CD4-positive, alpha-beta T cell treated with Interleukin-6 for 4 hours (primary cell): Measurements from ENCODE around the gene CCDC27.

ENCODE experiments used
- DNase-seq: peaks from one replicate; pipeline ENCODE4 v3.0.0-alpha.2; 2020; ENCODE audit warnings: mixed read lengths

Gene CCDC27

GRCh38 chr1:3762151-3762872, 10.1 kb downstream of the CCDC27 start:
- no peak for DNase-seq

DNA sequence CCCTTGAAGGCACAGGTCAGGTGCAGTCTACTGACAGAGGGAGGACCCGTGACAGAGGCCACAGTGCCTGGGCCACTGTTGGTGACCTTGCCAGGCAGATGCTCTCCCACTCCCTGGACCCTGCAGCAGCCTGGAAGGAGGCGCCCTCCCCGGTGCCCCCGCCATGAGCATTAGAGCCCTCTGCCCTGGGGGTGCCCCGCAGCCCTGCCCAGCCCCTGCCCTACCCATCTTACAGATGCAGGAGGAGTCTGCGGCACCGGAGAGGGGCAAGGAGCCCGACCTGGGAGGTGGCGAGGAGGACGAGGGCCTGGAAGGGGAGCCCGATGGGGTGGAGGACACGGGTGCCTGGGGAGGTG, 10.6 kb downstream of the CCDC27 start:
- no peak for DNase-seq

DNA sequence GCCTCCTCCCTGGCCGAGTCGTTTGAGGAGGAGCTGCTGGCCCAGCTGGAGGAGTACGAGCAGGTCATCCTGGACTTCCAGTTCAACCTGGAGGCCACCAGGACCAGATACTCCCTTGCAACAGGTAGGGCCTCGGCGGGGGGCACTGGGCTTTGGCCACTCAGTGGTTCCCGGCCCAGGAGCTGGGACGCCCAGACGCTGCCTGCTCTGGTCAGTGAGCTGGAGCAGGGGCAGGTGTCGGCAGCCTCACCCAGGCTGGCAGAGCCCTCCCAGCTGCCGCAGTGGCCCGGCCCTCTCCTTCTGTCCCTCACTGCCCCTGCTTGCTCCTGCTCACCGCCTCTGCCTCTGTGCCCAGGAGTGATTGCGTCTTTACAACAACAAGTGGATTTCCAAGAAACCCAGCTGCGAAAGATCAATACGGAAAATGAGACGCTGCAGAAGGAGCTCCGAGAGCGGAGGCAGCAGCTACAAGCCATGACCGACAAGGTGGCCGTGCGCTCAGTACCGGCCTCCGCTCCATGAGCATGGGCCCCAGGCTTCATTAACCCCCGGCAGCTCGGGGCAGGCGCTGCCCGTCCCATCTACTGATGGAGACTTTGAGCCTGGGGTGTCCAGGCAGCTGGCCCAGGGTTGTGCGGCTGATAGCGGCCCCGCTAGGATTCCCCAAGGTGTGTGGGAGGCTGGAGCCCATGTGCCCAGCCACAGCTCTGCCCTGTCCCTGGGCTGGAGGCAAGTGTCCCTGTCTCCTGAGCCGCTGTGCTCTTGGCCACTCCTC, 11.3 kb downstream of the CCDC27 start:
- DNase-seq: no peak

- DNase-seq: no peak
These were observed 15.2 kb downstream of the CCDC27 start for GRCh38 chr1:3767328-3767925.

DNA sequence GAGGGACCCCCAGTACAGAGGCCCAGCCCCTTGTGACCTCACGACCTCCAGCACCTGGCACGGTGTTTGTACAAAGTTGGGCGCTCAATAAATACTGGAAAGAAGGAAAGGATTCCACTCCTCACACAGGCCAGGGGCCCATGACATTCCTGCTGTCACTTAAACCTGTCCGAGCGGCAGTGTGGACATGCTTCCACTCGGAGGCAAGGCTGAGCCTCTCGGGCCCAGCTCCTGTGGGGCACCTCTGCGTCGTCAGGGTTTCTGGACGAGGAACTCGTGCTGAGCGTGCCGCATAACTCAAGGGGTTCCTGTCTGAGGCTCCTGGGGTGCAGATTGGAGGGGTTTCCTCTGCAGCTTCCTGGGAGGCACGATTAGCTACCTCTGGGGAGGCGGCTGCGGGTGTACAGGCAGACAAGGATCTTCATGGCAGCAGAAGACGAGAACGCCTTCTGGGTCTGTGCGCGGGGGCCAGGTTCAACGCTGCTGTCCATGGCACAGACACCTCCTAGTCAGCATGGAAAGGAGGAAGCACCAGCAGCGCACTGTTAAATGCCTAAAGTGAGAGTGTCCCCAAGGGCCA, 16.7 kb downstream of the CCDC27 start:
- DNase-seq: no peak

DNA sequence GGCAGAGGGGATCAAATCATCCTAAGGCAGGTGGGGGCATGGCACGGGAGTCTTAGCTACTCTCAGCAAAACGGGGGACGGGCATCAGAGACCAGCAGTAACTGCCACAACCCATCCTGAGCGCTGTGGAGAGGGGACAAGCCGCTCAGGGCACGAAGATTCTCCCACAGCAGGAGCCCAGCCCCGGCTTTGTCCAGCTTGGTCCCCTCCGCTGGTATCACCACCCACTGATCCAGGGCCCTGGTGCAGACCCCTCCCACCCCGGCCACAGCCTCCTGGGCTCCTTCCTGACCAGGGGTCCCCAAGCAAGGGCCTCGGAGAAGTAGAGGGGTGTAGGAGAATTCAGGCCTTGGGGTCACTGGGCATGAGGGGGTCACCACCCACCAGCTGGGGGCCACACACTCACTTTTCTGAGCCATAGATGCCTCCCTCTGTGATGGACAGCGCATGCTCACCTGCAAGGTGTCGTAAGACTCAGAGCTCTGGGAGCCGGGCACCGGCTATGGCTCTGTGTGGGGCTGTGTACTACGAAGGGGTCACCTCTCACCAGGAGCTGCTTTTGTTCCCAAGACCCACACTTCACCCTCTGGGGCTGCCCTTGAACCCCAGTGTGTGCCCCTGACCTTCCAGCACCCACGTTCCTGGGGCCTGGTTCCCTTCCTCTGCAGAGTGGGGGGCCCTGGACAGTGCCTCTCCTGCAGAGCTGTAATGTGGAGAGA, 18.0 kb downstream of the CCDC27 start:
- DNase-seq: no peak

GRCh38 chr1:3771108-3772026, 19.1 kb downstream of the CCDC27 start:
- DNase-seq: no peak

DNA sequence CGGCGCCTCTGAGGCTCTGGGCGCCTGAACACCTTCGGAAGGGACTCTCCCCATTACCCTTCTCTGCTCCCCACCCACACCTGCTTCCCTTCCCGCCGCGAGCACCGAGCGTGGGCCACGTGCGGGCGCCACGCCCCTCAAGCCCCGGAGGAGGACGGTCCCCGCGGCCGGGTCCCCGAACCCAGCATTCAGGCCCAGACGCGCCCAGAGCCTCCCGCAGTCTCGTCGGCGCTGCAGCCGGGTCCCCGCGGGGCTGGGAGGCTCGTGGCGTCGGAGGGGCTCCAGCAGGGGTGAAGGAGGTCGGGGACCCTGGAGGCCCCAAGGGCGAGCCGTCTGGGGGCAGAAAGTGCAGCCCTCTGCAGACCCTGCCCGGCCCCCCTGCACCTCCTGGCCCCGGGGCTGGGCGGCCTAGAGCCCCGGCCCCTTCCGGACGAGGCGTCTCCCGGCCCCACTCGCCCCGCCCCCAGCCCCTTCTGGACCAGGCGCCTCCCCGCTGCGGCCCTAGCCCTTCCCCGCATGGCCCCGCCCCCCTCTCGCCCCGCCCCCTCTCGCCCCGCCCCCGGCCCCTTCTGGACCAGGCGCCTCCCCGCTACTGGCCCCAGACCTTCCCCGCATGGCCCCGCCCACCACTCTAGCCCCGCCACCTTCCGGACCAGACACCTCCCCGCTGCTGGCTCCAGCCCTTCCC, 19.9 kb downstream of the CCDC27 start:
- DNase-seq: peak; percentile 97

- DNase-seq: no peak
These were observed 20.7 kb downstream of the CCDC27 start, which contains the start of gene SMIM1 for GRCh38 chr1:3772715-3773571. Gene SMIM1 (plus strand): TSS chr1:3772749. CDS start chr1:3775374, 2,625 bp downstream.

DNA sequence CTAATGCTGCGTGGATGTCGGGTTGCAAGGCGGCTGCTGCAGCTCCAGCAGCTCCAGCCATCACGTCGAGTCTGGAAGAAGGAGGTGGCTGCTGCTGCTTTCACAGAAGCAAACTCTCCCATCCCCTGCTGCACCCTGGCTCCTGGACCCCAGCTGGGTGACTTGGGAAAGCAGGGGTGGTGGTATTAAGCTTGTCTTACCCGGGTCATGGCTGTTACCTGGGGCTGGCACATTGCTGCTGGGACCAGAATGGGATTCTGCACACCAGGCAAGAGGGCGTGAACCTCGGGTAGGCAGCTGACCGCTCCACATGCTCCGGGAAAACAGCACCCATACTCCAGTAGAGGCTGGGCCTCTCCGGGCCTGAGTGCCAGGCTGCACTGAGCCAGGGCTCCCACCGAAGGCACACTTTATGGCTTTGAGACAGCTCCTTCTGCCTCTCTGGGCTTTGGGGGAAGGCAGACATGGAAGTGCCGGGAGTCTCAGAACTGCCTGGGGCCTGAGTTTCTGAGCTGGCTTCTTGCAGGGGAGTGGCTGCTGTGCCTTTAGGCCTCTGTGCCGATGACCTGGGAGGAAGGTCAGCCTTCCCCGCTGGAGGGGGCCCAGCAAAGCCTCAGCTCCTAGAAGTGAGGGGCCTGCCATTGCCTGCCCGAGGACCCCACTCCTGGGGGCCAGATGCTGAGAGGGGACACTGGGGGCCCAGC, 21.5 kb downstream of the CCDC27 start:
- no peak for DNase-seq

DNA sequence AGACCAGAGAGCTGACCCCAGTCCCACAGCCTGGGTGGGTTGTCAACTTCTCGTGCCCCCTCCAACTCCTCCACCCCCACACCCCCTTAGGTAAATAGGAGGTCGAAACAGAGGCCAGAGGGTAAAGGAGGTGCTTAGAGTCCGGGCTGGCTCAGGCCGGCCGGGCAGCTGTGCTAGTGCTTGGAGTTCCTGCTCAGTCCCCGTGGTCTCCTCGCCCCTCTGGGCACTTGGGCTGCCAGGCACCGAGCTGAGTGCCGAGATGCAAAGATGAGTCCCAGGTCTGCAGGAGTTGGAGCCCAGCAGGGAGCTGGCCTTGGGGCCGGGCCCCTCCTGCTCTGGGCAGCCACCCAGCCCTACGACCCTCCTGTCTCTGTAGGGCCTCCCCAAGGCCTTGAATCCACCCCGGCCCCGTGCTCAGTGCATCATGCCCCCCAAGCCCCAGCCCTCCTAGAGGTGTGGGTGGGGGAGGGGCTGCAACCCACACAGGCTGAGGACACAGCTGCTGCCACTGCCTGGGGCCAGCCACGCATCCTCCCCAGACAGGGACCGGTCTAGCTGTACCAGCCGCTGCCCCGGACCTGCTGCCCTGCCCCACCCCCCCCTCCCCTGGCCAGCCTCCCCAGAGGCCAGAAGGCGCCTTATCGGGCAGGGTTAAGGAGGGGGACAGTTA, 22.2 kb downstream of the CCDC27 start:
- DNase-seq: no peak

- no peak for DNase-seq
These were observed 22.8 kb downstream of the CCDC27 start for GRCh38 chr1:3774946-3775489.

DNA sequence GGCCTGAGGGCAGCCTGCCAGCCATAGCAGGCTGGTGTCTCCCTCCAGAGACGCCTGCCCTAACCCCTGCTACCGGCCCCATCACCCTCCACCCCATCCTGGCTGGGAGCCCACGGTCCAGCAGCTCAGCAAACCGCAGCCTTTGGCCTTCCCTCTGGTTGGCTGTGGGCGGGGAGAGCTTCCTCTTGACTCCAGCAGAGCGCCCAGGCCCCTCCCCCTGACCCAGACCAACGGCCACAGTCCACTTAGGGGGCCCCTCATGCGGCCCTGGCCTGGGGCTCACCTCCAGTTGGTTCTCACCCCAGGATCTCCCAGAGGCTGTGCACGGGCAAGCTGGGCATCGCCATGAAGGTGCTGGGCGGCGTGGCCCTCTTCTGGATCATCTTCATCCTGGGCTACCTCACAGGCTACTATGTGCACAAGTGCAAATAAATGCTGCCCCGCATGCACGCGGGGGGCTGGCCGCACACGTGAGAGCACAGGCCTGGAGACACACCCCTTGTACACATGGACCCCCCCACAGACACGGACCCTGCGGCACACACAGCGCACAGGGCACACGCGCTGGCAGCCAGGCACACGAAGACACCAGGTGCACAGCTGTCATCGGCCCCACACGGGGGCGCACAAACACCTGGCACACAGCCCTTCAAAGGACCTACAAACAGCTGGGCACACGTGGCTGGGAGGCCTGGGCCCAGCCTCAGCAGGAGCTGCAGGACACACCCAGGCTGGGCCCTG, 23.4 kb downstream of the CCDC27 start:
- DNase-seq: peak; percentile 65

GRCh38 chr1:3776231-3776961, 24.1 kb downstream of the CCDC27 start:
- no peak for DNase-seq

- DNase-seq: no peak
These were observed 24.9 kb downstream of the CCDC27 start for GRCh38 chr1:3777078-3777547.

GRCh38 chr1:3777647-3778589, 25.7 kb downstream of the CCDC27 start:
- DNase-seq: no peak
